GM23338 (cell line): ENCODE measurements around the gene PHLDA3. TPM values are rescaled to one million over a fixed set of nuclear protein-coding genes. Genes with fewer than 3 reads are reported as not detected.

Source experiments
- ATAC-seq: fragments of 200-7000 bp; cut with Tn5 transposase; 3 replicates; pipeline ENCODE4 v1.9.1; 2020
- DNase-seq: peaks from one replicate; pipeline ENCODE4 v3.0.0-alpha.2; 2015; ENCODE audit warnings: low spot score
- H2AFZ ChIP-seq: fragments of 200-600 bp; sonication (generic); 2 replicates; pipeline ENCODE4 v1.8.0; 2016; ENCODE audit warnings: antibody characterized with exemption, mild to moderate bottlenecking, moderate library complexity
- H3F3A ChIP-seq: fragments of 200-600 bp; sonication (generic); replicated peaks from 2 replicates; pipeline ENCODE4 v1.8.0; 2017; ENCODE audit warnings: antibody characterized with exemption, mixed run types, low read depth
- H3K27ac ChIP-seq: fragments of 200-600 bp; sonication (generic); 2 replicates; pipeline ENCODE4 v1.6.1; 2016; ENCODE audit warnings: low read depth
- H3K27me3 ChIP-seq: fragments of 200-600 bp; sonication (generic); 2 replicates; pipeline ENCODE4 v1.8.0; 2016; ENCODE audit warnings: mild to moderate bottlenecking, mixed run types, moderate library complexity; ENCODE audit not compliant: insufficient read depth
- H3K36me3 ChIP-seq: fragments of 200-600 bp; sonication (generic); 2 replicates; pipeline ENCODE4 v1.8.0; 2016; ENCODE audit warnings: mild to moderate bottlenecking; ENCODE audit not compliant: insufficient read depth
- H3K4me1 ChIP-seq: fragments of 200-600 bp; sonication (generic); 2 replicates; pipeline ENCODE4 v1.8.0; 2016; ENCODE audit warnings: mild to moderate bottlenecking, moderate library complexity; ENCODE audit not compliant: insufficient read depth
- H3K4me2 ChIP-seq: fragments of 200-600 bp; sonication (generic); 2 replicates; pipeline ENCODE4 v1.7.1; 2017; ENCODE audit warnings: mixed run types
- H3K4me3 ChIP-seq: fragments of 200-600 bp; sonication (generic); 2 replicates; pipeline ENCODE4 v1.6.1; 2016; ENCODE audit warnings: mixed run types
- H3K79me2 ChIP-seq: fragments of 200-600 bp; sonication (generic); replicated peaks from 2 replicates; pipeline ENCODE4 v1.8.0; 2017; ENCODE audit warnings: mild to moderate bottlenecking; ENCODE audit not compliant: insufficient read depth
- H3K9me2 ChIP-seq: fragments of 200-600 bp; sonication (generic); 2 replicates; pipeline ENCODE4 v1.8.0; 2017; ENCODE audit not compliant: insufficient read depth
- H4K20me1 ChIP-seq: fragments of 200-600 bp; sonication (generic); replicated peaks from 2 replicates; pipeline ENCODE4 v1.8.0; 2017; ENCODE audit warnings: mild to moderate bottlenecking; ENCODE audit not compliant: insufficient read depth
- H3K27ac Mint-ChIP-seq: 2 replicates; pipeline ENCODE4 v1.8.0; 2020; ENCODE audit warnings: inconsistent platforms, mild to moderate bottlenecking, moderate library complexity, mixed read lengths
- H3K27me3 Mint-ChIP-seq: 3 replicates; pipeline ENCODE4 v1.8.0; 2022; ENCODE audit warnings: low read depth, mild to moderate bottlenecking, moderate library complexity, mixed read lengths, inconsistent platforms; ENCODE audit not compliant: insufficient read depth, poor library complexity
- H3K36me3 Mint-ChIP-seq: 3 replicates; pipeline ENCODE4 v1.8.0; 2021; ENCODE audit warnings: low read depth, mild to moderate bottlenecking, inconsistent platforms, moderate library complexity, mixed read lengths
- H3K4me1 Mint-ChIP-seq: 3 replicates; pipeline ENCODE4 v1.8.0; 2020; ENCODE audit warnings: mild to moderate bottlenecking, inconsistent platforms, mixed read lengths
- H3K4me3 Mint-ChIP-seq: 3 replicates; pipeline ENCODE4 v1.8.0; 2021; ENCODE audit warnings: moderate library complexity, mild to moderate bottlenecking, inconsistent platforms, mixed read lengths
- H3K9me3 Mint-ChIP-seq: 3 replicates; pipeline ENCODE4 v1.8.0; 2020; ENCODE audit warnings: moderate library complexity, mild to moderate bottlenecking, inconsistent platforms, mixed read lengths
- CREB1 ChIP-seq: fragments of 250-450 bp; sonication (Bioruptor Pico); IDR thresholded peaks from 2 replicates; pipeline ENCODE4 v1.5.0; 2020; ENCODE audit warnings: low read depth, mild to moderate bottlenecking, moderate library complexity
- CTCF ChIP-seq, 2 experiments: fragments of 200-600 bp in 1 of 2; sonication (generic) in 1 of 2; conservative IDR thresholded peaks; 2 replicates each; pipeline versions ENCODE4 v1.5.1 to v1.6.1; 2016 to 2017; ENCODE audit warnings: antibody characterized with exemption in 2 of 2, low read depth in 2 of 2, mild to moderate bottlenecking in 2 of 2, moderate library complexity in 1 of 2
- ETS1 ChIP-seq: IDR thresholded peaks from 2 replicates; pipeline ENCODE4 v1.6.1; 2016; ENCODE audit warnings: antibody characterized with exemption
- EZH2phosphoT487 ChIP-seq: fragments of 200-600 bp; sonication (generic); IDR thresholded peaks from one replicate; pipeline ENCODE4 v1.8.1; 2018; ENCODE audit warnings: antibody characterized with exemption; ENCODE audit not compliant: unreplicated experiment
- JUNB ChIP-seq: IDR thresholded peaks from one replicate; pipeline ENCODE4 v1.6.1; 2016; ENCODE audit warnings: antibody characterized with exemption; ENCODE audit not compliant: unreplicated experiment
- STAT1 ChIP-seq: IDR thresholded peaks from one replicate; pipeline ENCODE4 v1.6.1; 2016; ENCODE audit warnings: antibody characterized with exemption; ENCODE audit not compliant: unreplicated experiment
- ZNF114 ChIP-seq: fragments of 250-450 bp; sonication (Bioruptor Pico); IDR thresholded peaks from 2 replicates; pipeline ENCODE4 v1.5.0; 2020; ENCODE audit warnings: mild to moderate bottlenecking, moderate library complexity
- ZNF331 ChIP-seq: fragments of 250-450 bp; sonication (Bioruptor Pico); IDR thresholded peaks from 2 replicates; pipeline ENCODE4 v1.5.0; 2020; ENCODE audit warnings: low read depth, mild to moderate bottlenecking, moderate library complexity
- ZNF462 ChIP-seq: fragments of 250-450 bp; sonication (Bioruptor Pico); IDR thresholded peaks from 2 replicates; pipeline ENCODE4 v1.5.0; 2020; ENCODE audit warnings: mild to moderate bottlenecking, moderate library complexity
- polyA plus RNA-seq: library from polyadenylated mRNA; unstranded; fragments of >200 nt; fragmentation: Nextera tagmentation; extraction: Ambion mirVana; gene quantifications from 2 replicates; pipeline ENCODE4 v1.2.1, GENCODE V29; 2016
- total RNA-seq: library from RNA; depleted of rRNA; stranded (reverse); fragments of >200 nt; shearing (Covaris generic); gene quantifications from 2 replicates; pipeline ENCODE4 v1.2.3, GENCODE V29; 2014

The PHLDA3 gene
- total and polyA plus RNA-seq, 2 experiments from 2014 or later, result 37.5 to 87.4 TPM

- Mint-ChIP-seq H3K27me3 (peaks cover 42% of the 10 kb centered on the region), H3K4me3 (peak overlapping the region; percentile 73; the same call in 2 of the 3 replicates), H3K36me3 (peaks cover 14% of the 10 kb centered on the region)
Observed at GRCh38 chr1:201470581-201470980, 1.6 kb upstream of the PHLDA3 start.

GRCh38 chr1:201469645-201470074 is 672 bp upstream of the PHLDA3 start:
- peak overlapping the region; percentile 96 for H2AFZ ChIP-seq
- DNase-seq (peak; percentile 62), ATAC-seq (peak; percentile 20)
- H3K36me3 Mint-ChIP-seq, result peaks cover 21% of the 10 kb centered on the region
- peaks cover 6% of the 10 kb centered on the region for H3K4me1 ChIP-seq
- no peaks in the 10 kb centered on the region for H3K9me3 Mint-ChIP-seq
- H4K20me1 ChIP-seq, result peaks cover 2% of the 10 kb centered on the region
- H3K4me2 ChIP-seq, result peak overlapping the region; percentile 96
- H3K27me3 ChIP-seq, result peaks cover 43% of the 10 kb centered on the region
- H3K27ac Mint-ChIP-seq, result no peak overlapping the region
- H3K79me2 ChIP-seq, result peaks cover 19% of the 10 kb centered on the region
- peak overlapping the region; percentile 73 for H3K4me3 Mint-ChIP-seq
- peaks cover 42% of the 10 kb centered on the region for H3K27me3 Mint-ChIP-seq
- H3K36me3 ChIP-seq, result no peaks in the 10 kb centered on the region; the same call in 1 of the 2 replicates
- 0 out of 2 replicates have a peak, but pooled peaks cover 4% of the 10 kb centered on the region for H3F3A ChIP-seq
- H3K9me2 ChIP-seq, result 0 out of 2 replicates have a peak, but pooled peaks cover 6% of the 10 kb centered on the region
- no peak overlapping the region for H3K27ac ChIP-seq
- H3K4me1 Mint-ChIP-seq, result peaks cover 14% of the 10 kb centered on the region
- H3K4me3 ChIP-seq, result peak overlapping the region; percentile 88
- TF ChIP-seq CREB1 (CRISPR knock-in tag), result no peak
- no peak for TF ChIP-seq ZNF114 (CRISPR knock-in tag)
- TF ChIP-seq ZNF331 (CRISPR knock-in tag), result no peak
- TF ChIP-seq STAT1, result no peak
- no peak for TF ChIP-seq JUNB
- no peak for TF ChIP-seq CTCF (conservative IDR thresholded peaks at IDR 0.05; ENCODE audit: low read depth in 2 of 2)
- no peak for TF ChIP-seq EZH2phosphoT487
- TF ChIP-seq ZNF462 (CRISPR knock-in tag), result no peak

More at GRCh38 chr1:201470581-201470980, 1.6 kb upstream of the PHLDA3 start:
- Histone ChIP-seq H3K27me3 (peaks cover 43% of the 10 kb centered on the region), H4K20me1 (peaks cover 2% of the 10 kb centered on the region), H3K9me2 (0 out of 2 replicates have a peak, but pooled peaks cover 6% of the 10 kb centered on the region), H3K36me3 (no peaks in the 10 kb centered on the region; the same call in 1 of the 2 replicates), H3K4me2 (no peak overlapping the region), H2AFZ (no peak overlapping the region), H3K27ac (no peak overlapping the region), H3F3A (0 out of 2 replicates have a peak, but pooled peaks cover 4% of the 10 kb centered on the region), H3K4me1 (peaks cover 6% of the 10 kb centered on the region), H3K79me2 (peaks cover 19% of the 10 kb centered on the region), H3K4me3 (no peak overlapping the region)
- no peak for ATAC-seq
- Mint-ChIP-seq H3K27ac (no peak overlapping the region), H3K4me1 (peaks cover 14% of the 10 kb centered on the region), H3K9me3 (no peaks in the 10 kb centered on the region)
- no peak for TF ChIP-seq ZNF114 (CRISPR knock-in tag)
- TF ChIP-seq JUNB, result no peak
- TF ChIP-seq ETS1, result no peak
- DNase-seq, result no peak
